ENCODE measurements around the gene AP3B1. TPM values are rescaled to one million over a fixed set of nuclear protein-coding genes. Genes with fewer than 3 reads are reported as not detected.
A peak's percentile ranks its signal among the peaks of the same experiment; 100 is the strongest.

AP3B1 gene
- total and polyA plus RNA-seq, 2 of the 8 experiments (the other 6 are each of a cell fraction or from before 2014, with no cell fraction given), result 45.8 to 48.3 TPM

GRCh38 chr5:77972469-77973252 lies 321.8 kb downstream of the AP3B1 start:
- no peak overlapping the region for H2AFZ ChIP-seq (ENCODE audit: low read length)
- H2BK12ac ChIP-seq (ENCODE audit: low read depth, low read length), result no peak overlapping the region
- H3K9me3 ChIP-seq (ENCODE audit: insufficient read depth in 2 of 2, low read depth in 1 of 2, low read length in 1 of 2), result no peaks in the 10 kb centered on the region
- H4K91ac ChIP-seq (replicated peaks; ENCODE audit: insufficient read length, low read length), result no peak overlapping the region
- no peak overlapping the region for H4K5ac ChIP-seq (ENCODE audit: insufficient read length, low read depth, low read length)
- no peaks in the 10 kb centered on the region for H3K36me3 ChIP-seq (ENCODE audit: control insufficient read depth in 2 of 4, insufficient read depth in 4 of 4, low read length in 3 of 4)
- FAIRE-seq (no peak), DNase-seq (ENCODE audit: low read depth in 1 of 2, low spot score in 2 of 2) (no peak)
- no peak overlapping the region for H2BK15ac ChIP-seq (ENCODE audit: low read length)
- no peak overlapping the region for H3K18ac ChIP-seq (ENCODE audit: extremely low read depth, low read length)
- CTCF ChIA-PET (ENCODE audit: partially characterized antibody), result interaction anchor here (0.5 to 2.0 kb wide), 8 partner anchors 9 to 333 kb away, joined by 3 to 8 read pairs (median 3); no protein-coding TSS in a partner anchor
- H2BK120ac ChIP-seq (replicated peaks; ENCODE audit: low read depth, low read length), result no peak overlapping the region
- H3K4ac ChIP-seq (replicated peaks; ENCODE audit: insufficient read length, low read depth, low read length), result no peak overlapping the region
- H3K14ac ChIP-seq (ENCODE audit: insufficient read length), result no peak overlapping the region
- peaks cover 35 to 69% (median 54%) of the 10 kb centered on the region in 4 experiments for H3K27me3 ChIP-seq (replicated peaks in 1 of 4; ENCODE audit: control insufficient read depth in 3 of 4, extremely low read depth in 1 of 4, insufficient read depth in 3 of 4, low read length in 3 of 4)
- POLR2A ChIA-PET (ENCODE audit: partially characterized antibody), result interaction anchor here (1.2 kb wide), 1 partner anchor 123 kb away, joined by 3 read pairs; no protein-coding TSS in a partner anchor
- H4K20me1 ChIP-seq (replicated peaks in 1 of 2; ENCODE audit: control insufficient read depth in 1 of 2, insufficient read depth in 2 of 2, low read length in 2 of 2), result peaks cover 2 to 7% of the 10 kb centered on the region in 2 experiments
- peak overlapping the region; percentile 62 to 64 for H3K4me2 ChIP-seq (ENCODE audit: insufficient read depth in 1 of 2, low read depth in 2 of 2, low read length in 2 of 2)
- no peak overlapping the region for H2AK5ac ChIP-seq (ENCODE audit: low read depth, low read length)
- H3K56ac ChIP-seq (replicated peaks; ENCODE audit: insufficient read length, low read depth, low read length), result no peak overlapping the region
- no peak overlapping the region for H3K27ac ChIP-seq (ENCODE audit: low read depth, low read length)
- peaks cover 4 to 12% (median 6%) of the 10 kb centered on the region in 4 experiments for H3K4me1 ChIP-seq (replicated peaks in 1 of 4; ENCODE audit: control insufficient read depth in 3 of 4, insufficient read depth in 4 of 4, low read length in 3 of 4)
- no peak overlapping the region for H4K8ac ChIP-seq (ENCODE audit: extremely low read depth, insufficient read depth, low read length)
- no peaks in the 10 kb centered on the region for H3K79me1 ChIP-seq (ENCODE audit: low read depth, low read length)
- WGBS, 2 experiments (ENCODE audit: extremely low coverage in 1 of 2, insufficient coverage in 1 of 2, insufficient read length in 1 of 2, insufficient replicate concordance in 2 of 2, low coverage in 1 of 2, low lambda C conversion rate in 2 of 2, missing lambda C conversion rate in 1 of 2), result 2% methylated on average over 56 of the region's 57 CpGs; no CpG with 5 or more reads in 1 of the 2 experiments
- H3K23ac ChIP-seq (ENCODE audit: insufficient read length), result no peak overlapping the region
- no peak overlapping the region for H2BK20ac ChIP-seq (ENCODE audit: low read length)
- no peaks in the 10 kb centered on the region; the same call in none of the 2 replicates for H3K23me2 ChIP-seq (ENCODE audit: low read depth, low read length)
- no peak overlapping the region for H3K9ac ChIP-seq (replicated peaks in 1 of 4; ENCODE audit: extremely low read depth in 1 of 4, low read depth in 3 of 4, low read length in 3 of 4)
- H3K4me3 ChIP-seq (ENCODE audit: extremely low read depth in 1 of 4, insufficient read depth in 2 of 4, low read depth in 3 of 4, low read length in 4 of 4), result peak overlapping the region; percentile 9 to 54 (median 41); a peak in 7 of 8 replicates
- no peak overlapping the region for H2BK5ac ChIP-seq (ENCODE audit: low read depth, low read length)
- H3K79me2 ChIP-seq (ENCODE audit: control insufficient read depth in 1 of 2, insufficient read depth in 2 of 2, low read length in 2 of 2), result no peaks in the 10 kb centered on the region
- TF ChIP-seq MAX (IDR thresholded peaks at IDR 0.05) (peak; percentile 60), USF2 (IDR thresholded peaks at IDR 0.05; ENCODE audit: low read length) (no peak), E2F6 (IDR thresholded peaks at IDR 0.05) (peak; percentile 56), SP2 (IDR thresholded peaks at IDR 0.05; ENCODE audit: low read length) (no peak), SUZ12 (IDR thresholded peaks at IDR 0.05; ENCODE audit: low read length) (peak; percentile 93), CTCF (IDR thresholded peaks at IDR 0.05; ENCODE audit: control extremely low read depth in 1 of 3, insufficient read depth in 1 of 3, low read depth in 1 of 3, low read length in 3 of 3) (peak in 2 of 3 experiments; percentile 5 to 16; a peak in 1 of 4 replicates)

Data from H1 (cell line).